Breast epithelium (tissue), 4 donors: ENCODE measurements around the gene EHMT1. TPM values are rescaled to one million over a fixed set of nuclear protein-coding genes. Genes with fewer than 3 reads are reported as not detected.
A peak's percentile ranks its signal among the peaks of the same experiment; 100 is the strongest.

Source experiments
- DNase-seq, 2 donors: peaks; one replicate each; pipeline ENCODE4 v3.0.0-alpha.2; 2019; ENCODE audit warnings: low spot score in 2 of 2
- H3K27ac ChIP-seq, 2 donors: fragments of 200-600 bp; sonication (generic) in 1 of 2; one replicate each; pipeline ENCODE4 v1.5.1; 2016 to 2019; ENCODE audit warnings: mild to moderate bottlenecking in 1 of 2
- H3K27me3 ChIP-seq, 2 donors: fragments of 200-600 bp; sonication (generic) in 1 of 2; one replicate each; pipeline versions ENCODE4 v1.5.1 to v1.6.0; 2017 to 2019; ENCODE audit warnings: control low read depth in 1 of 2, mild to moderate bottlenecking in 1 of 2
- H3K36me3 ChIP-seq: fragments of 200-600 bp; one replicate; pipeline ENCODE4 v1.5.1; 2019
- H3K4me1 ChIP-seq, 2 donors: fragments of 200-600 bp; sonication (generic); one replicate each; pipeline ENCODE4 v1.5.1; 2016 to 2019; ENCODE audit warnings: control low read depth in 1 of 2
- H3K4me3 ChIP-seq, 3 donors: fragments of 200-600 bp; sonication (generic); 1 replicate in 2 of 3; 2 replicates in 1 of 3; pipeline ENCODE4 v1.5.1; 2016 to 2019; ENCODE audit warnings: mild to moderate bottlenecking in 3 of 3, moderate library complexity in 2 of 3
- H3K9me3 ChIP-seq, 2 donors: fragments of 200-600 bp; sonication (generic) in 1 of 2; one replicate each; pipeline ENCODE4 v1.5.1; 2016 to 2019; ENCODE audit warnings: control low read depth in 1 of 2
- POLR2A ChIP-seq: fragments of 450-650 bp; IDR thresholded peaks from one replicate; pipeline ENCODE4 v1.6.1; 2016; ENCODE audit warnings: antibody characterized with exemption, mild to moderate bottlenecking, moderate library complexity
- POLR2AphosphoS5 ChIP-seq, 3 donors: sonication (generic); formaldehyde crosslinking; IDR thresholded peaks; one replicate each; pipeline ENCODE4 v1.6.1; 2017; ENCODE audit warnings: antibody characterized with exemption in 3 of 3
- intact Hi-C: fragments of 100-400 bp; cut with DNase I; formaldehyde crosslinking; loops from one replicate; pipeline ENCODE4 v1.15.1; 2023; ENCODE audit warnings: low total_unique reads
- total RNA-seq, 3 donors: library from RNA; depleted of rRNA; stranded (reverse); fragments of >200 nt; gene quantifications; one replicate each; pipeline ENCODE4 v1.1.0, GENCODE V29; 2016
- TF ChIP-seq, protein P1 (sequence below), 3 donors: fragments of 450-650 bp; IDR thresholded peaks; one replicate each; pipeline ENCODE4 v1.5.1; 2016 to 2017; ENCODE audit warnings: antibody characterized with exemption in 3 of 3, mild to moderate bottlenecking in 3 of 3, moderate library complexity in 3 of 3

EHMT1 gene
- total RNA-seq, 3 donors from 2014 or later, result 63.7 to 113 (median 91.2) TPM

DNA sequence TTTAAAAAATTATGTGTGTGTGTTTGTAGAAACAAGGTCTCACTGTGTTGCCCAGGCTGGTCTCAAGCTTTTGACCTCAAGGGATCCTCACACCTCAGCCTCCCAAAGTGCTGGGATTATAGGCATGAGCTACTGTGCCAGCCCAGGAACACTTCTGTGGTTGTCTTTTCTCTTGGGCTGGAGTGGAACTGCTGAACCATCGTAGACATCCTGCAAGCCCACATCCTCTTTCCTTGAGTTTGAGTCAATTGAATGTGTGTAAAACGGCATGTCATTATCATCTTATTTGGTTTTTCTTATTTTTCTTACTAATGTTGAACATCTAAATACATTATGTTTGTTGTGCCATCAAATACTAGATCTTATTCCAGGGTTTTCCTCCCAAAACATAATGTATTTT lies 40.0 kb downstream of the EHMT1 start:
- Histone ChIP-seq H3K36me3 (no peaks in the 10 kb centered on the region), H3K4me3 (no peak overlapping the region), H3K9me3 (no peaks in the 10 kb centered on the region), H3K27ac (no peak overlapping the region), H3K4me1 (no peaks in the 10 kb centered on the region), H3K27me3 (no peaks in the 10 kb centered on the region)
- DNase-seq, result no peak
- TF ChIP-seq POLR2AphosphoS5 (IDR thresholded peaks at IDR 0.05), result no peak
- no peak for TF ChIP-seq POLR2A
- TF ChIP-seq, protein P1, sequence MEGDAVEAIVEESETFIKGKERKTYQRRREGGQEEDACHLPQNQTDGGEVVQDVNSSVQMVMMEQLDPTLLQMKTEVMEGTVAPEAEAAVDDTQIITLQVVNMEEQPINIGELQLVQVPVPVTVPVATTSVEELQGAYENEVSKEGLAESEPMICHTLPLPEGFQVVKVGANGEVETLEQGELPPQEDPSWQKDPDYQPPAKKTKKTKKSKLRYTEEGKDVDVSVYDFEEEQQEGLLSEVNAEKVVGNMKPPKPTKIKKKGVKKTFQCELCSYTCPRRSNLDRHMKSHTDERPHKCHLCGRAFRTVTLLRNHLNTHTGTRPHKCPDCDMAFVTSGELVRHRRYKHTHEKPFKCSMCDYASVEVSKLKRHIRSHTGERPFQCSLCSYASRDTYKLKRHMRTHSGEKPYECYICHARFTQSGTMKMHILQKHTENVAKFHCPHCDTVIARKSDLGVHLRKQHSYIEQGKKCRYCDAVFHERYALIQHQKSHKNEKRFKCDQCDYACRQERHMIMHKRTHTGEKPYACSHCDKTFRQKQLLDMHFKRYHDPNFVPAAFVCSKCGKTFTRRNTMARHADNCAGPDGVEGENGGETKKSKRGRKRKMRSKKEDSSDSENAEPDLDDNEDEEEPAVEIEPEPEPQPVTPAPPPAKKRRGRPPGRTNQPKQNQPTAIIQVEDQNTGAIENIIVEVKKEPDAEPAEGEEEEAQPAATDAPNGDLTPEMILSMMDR (IDR thresholded peaks at IDR 0.05), result no peak
- intact Hi-C loops, result no loop called here

DNA sequence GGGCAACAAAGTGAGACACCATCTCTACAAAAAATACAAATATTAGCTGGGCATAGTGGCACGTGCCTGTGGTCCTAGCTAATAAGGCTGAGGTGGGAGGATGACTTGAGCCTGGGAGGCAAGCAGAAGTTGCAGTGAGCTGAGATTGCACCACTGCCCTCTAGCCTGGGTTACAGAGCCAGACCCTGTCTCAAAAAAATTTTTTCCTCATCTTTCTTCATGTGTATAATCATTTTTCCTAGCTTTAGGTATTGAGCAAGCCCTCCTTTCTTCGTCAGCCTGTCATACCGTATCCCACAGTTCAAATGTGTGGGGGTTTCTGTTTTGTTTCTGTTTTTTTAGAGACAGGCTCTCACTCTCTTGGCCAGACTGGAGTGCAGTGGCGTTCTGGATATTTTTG lies 41.3 kb downstream of the EHMT1 start:
- no peaks in the 10 kb centered on the region for H3K9me3 ChIP-seq
- intact Hi-C loops, result no loop called here
- no peak overlapping the region for H3K27ac ChIP-seq
- TF ChIP-seq POLR2A (no peak), POLR2AphosphoS5 (IDR thresholded peaks at IDR 0.05) (no peak)
- TF ChIP-seq, protein P1 (IDR thresholded peaks at IDR 0.05), result no peak
- no peaks in the 10 kb centered on the region for H3K27me3 ChIP-seq
- no peak overlapping the region for H3K4me3 ChIP-seq
- no peaks in the 10 kb centered on the region for H3K36me3 ChIP-seq
- no peaks in the 10 kb centered on the region for H3K4me1 ChIP-seq
- no peak for DNase-seq

DNA sequence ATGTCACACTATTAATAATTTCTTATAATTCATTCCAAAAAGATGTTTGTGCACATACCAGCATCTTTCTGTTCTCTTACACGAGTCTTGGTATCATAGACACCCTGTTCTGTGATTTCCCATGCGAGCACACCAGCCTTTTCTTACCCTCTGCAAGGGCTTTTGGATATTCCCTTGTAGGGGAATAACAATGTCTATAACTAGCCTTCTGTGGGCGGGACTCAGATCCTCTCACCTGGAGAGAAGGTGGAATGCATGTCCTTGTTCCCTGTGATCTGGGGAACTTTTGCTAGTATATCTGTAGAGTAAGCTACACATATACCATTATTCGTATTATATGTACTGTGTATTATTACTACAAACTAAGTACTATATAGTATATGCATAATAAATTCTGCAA lies 44.8 kb downstream of the EHMT1 start:
- H3K4me3 ChIP-seq, result no peak overlapping the region
- intact Hi-C loops, result no loop called here
- no peak for TF ChIP-seq POLR2AphosphoS5 (IDR thresholded peaks at IDR 0.05)
- TF ChIP-seq, protein P1 (IDR thresholded peaks at IDR 0.05), result no peak
- TF ChIP-seq POLR2A, result no peak
- no peaks in the 10 kb centered on the region for H3K36me3 ChIP-seq
- H3K27ac ChIP-seq, result no peak overlapping the region
- H3K4me1 ChIP-seq, result no peaks in the 10 kb centered on the region
- H3K9me3 ChIP-seq, result no peaks in the 10 kb centered on the region
- no peak for DNase-seq
- no peaks in the 10 kb centered on the region for H3K27me3 ChIP-seq

DNA sequence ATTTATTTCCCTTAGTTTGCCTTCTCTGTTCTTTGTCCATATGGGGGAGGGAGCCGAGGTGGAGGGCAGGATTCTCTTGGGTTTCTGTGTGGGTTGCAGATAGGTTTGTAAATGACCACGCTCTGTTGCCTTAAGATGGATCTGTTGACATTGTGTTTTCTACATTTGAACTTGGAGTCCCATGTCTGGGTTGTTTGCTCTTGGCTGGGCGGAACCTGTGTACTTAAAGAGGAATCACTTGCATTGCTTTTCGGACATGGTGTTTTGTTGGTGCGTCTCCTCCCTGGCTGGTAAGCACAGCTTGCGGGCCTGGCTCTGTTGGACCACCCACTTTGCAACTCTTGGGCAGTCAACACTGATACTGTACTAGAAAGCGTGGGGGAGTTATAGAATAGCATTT lies 45.9 kb downstream of the EHMT1 start:
- TF ChIP-seq, protein P1 (IDR thresholded peaks at IDR 0.05), result no peak
- TF ChIP-seq POLR2AphosphoS5 (IDR thresholded peaks at IDR 0.05) (no peak), POLR2A (no peak)
- Histone ChIP-seq H3K36me3 (no peaks in the 10 kb centered on the region), H3K27me3 (no peaks in the 10 kb centered on the region), H3K4me1 (no peaks in the 10 kb centered on the region), H3K27ac (no peak overlapping the region), H3K4me3 (no peak overlapping the region), H3K9me3 (no peaks in the 10 kb centered on the region)
- peak in 1 of 2 donors; percentile 61 for DNase-seq
- intact Hi-C loops, result no loop called here

DNA sequence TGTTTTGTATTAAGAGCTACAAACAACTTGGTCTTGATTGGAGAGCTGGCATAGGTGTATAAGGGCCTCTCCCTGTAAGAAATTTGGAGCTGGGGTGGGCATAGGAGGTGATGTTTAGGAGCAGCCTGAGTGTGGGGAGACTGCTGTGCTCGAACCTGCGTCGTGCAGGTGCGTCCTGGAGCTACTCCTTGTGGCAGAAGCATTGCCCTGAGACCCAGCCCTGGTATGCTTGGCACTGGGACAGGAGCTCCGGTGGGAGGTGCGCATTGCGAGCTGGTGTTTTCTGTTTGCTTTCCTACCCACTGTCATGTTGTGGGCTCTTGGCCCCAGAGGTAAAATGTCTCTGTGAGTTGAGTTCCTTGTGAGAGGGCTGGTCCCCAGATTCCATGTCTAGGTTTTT lies 46.4 kb downstream of the EHMT1 start:
- DNase-seq, result peak in 1 of 2 donors; percentile 62
- Histone ChIP-seq H3K36me3 (no peaks in the 10 kb centered on the region), H3K9me3 (no peaks in the 10 kb centered on the region), H3K4me1 (no peaks in the 10 kb centered on the region), H3K4me3 (peak overlapping the region in 1 of 3 donors; percentile 30), H3K27me3 (no peaks in the 10 kb centered on the region), H3K27ac (peak overlapping the region in 1 of 2 donors; percentile 48)
- TF ChIP-seq, protein P1 (IDR thresholded peaks at IDR 0.05), result no peak
- TF ChIP-seq POLR2A (no peak), POLR2AphosphoS5 (IDR thresholded peaks at IDR 0.05) (no peak)
- intact Hi-C loops, result no loop called here
